GM18508 (cell line): ENCODE measurements around the gene RNASE4.
"Not testable (repeated sequence)": the region's sequence is repeated elsewhere in the genome, so short reads cannot be mapped to it uniquely, and the experiment has no call there.

ENCODE experiments used
- ATAC-seq: cut with Tn5 transposase; IDR thresholded peaks from one replicate; pipeline ENCODE4 v1.9.1; 2021; ENCODE audit warnings: moderate number of reproducible peaks; ENCODE audit not compliant: insufficient read depth, unreplicated experiment

The RNASE4 gene

DNA sequence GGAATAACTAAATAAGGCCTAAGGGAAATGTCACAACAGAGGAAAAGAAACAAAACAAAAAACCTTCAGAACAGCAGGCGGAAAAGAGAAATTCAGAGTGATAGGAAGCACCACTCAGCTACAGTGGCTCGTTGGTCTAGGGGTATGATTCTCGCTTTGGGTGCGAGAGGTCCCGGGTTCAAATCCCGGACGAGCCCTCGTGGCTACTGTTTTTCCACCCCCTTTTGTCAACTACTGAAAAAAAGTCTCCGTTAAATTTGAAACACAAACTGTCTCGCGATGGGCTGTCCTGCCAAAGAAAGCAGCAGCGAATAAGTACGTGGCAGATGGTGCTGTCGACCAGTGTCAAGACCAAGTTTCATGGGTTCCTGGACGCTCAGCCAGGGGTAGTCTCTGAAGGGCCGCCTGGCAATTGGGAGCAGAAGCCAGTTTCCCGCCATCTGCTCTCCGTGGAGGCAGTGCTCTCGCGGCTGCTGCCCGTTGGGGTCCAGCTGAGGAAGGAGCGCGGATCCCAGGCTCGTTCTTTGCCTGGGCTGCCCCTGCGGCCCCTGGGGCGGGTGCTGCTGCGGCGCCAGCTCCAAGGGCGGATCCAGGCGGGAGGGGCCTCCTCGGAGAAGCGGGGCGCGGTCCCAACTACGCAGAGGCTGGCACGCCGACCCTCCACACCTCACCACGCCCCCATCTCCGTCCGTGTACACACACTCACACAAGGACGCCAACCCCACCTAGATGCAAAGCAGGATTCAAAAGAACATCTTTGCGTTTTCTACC is at the start of gene RNASE4:
Gene RNASE4 (plus strand): TSS at position 670 of the 771 bp plus-strand sequence. CDS start 14,812 bp downstream, outside the sequence.
- ATAC-seq: no peak

DNA sequence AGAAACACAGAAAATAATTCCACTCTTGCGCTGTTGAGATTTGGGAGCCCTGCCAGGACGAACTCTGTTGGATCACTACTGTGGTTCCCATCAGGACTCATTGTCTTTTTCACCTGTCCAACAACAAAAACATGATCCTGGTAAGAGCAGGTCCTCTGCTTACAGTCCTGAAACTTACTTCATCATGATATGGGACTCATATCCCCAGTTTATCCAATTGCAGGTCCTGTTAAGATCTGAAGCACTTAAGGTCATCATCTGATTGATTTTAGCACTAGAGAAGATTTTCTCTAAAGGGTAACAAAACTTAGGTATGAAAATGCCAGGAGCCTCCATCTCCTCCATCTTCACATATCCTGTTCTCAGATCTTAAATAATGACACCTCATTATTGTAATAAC is 42.8 kb upstream of the RNASE4 start, which contains the start of gene OR6S1:
Gene OR6S1 (minus strand): TSS at position 101 of the 400 bp plus-strand sequence. CDS start 0 bp downstream, at position 101.
- ATAC-seq: no peak

DNA sequence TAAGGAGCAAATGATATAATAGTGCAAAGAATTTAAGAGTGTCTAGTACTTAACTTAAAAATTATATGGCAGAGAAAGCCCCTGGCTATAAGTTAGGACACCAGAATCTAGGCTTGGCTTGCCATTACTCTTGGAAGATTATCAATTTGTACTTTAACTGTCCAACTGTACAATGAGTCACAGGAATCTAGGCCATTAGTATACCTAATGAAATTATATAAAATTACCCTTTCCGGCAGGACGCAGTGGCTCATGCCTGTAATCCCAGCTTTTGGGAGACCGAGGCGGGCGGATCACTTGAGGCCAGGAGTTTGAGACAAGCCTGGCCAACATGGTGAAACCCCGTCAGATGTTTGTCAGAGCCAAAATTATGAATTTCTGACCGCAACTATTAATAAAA is 42.2 kb upstream of the RNASE4 start:
- no peak for ATAC-seq

DNA sequence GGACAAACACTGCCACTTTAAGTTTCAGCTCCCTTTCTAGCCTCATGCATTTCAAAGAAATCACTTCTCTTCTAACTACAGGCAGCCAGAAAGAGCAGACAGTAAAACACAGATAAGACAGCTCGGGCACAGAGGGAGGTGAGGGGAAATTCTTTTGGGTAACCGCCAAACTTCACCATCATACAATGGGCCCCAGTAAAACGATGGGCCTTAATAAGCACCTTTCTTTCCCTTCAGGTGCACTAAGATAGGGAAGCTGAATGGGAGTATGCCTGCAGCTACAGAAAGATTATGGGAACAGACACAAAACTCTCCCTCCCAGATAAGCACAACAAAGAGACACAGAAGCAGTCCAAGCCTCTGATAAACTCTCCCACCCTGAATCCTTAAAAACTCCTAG is 41.6 kb upstream of the RNASE4 start:
- ATAC-seq: not testable (repeated sequence)

DNA sequence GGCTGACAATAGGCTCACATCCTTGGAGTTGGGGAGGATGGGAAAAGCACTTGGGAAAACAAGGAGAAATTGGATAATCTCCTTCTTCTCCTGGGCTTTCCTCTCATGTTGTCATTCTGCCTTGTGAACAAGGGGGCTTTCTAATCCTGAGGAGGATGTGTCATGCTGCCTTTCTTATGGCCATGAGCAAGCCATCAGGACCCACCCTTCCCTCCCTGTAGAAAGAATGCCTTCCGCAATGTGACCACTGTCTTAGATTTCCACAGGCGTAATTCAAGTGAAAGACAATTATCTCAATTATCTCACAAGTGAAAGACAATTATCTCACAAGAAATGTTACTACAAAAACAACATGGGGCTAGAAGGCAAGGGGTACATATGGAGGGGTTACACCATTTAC is 39.8 kb upstream of the RNASE4 start:
- no peak for ATAC-seq

- no peak for ATAC-seq
Observed at GRCh38 chr14:20645481-20645880, 38.9 kb upstream of the RNASE4 start.

DNA sequence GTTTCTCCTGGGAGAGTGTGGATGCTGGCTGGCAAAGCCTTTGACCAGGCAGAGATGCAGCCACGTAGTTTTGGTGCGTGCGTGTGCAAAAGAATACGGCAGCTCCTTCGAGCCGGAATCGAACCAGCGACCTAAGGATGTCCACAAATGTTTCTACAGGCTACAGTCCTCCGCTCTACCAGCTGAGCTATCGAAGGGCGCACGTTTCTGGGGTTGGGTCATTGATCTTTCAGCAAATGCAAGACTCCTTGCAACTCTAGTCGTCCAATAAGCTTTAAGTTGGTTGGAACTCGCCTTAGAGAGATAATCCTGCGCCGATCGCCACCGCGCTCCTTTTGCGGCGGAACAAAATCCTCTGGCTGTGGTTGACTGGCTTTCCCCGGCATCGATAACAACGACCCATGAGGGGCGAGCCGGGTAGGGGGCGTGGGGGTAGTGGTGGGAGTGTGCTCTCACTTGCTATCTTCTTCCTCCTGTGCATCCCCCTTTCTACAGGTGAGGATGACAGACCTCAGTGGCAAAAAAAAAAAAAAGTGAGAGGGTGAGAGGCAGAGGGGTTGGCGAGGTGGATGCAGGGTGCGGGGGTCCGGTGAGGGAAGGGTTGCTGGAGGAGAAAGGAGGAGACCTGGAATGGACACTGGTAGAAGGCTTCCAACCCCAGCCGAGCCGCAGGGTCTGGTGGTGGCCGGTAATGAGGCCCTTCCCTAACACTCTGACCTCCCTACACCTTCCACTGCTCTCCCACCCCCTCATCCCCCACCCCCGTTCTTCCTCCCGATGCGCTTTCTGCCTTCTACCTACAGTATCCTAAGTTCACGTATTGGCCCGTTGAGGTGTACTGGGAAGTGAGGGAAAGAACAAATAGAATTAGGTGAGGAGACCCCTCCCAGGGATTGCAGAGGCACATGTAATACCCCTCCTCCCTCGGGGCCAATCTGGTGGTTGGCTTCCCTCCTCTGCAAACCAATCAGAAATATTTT is 31.1 kb upstream of the RNASE4 start:
- ATAC-seq: no peak

DNA sequence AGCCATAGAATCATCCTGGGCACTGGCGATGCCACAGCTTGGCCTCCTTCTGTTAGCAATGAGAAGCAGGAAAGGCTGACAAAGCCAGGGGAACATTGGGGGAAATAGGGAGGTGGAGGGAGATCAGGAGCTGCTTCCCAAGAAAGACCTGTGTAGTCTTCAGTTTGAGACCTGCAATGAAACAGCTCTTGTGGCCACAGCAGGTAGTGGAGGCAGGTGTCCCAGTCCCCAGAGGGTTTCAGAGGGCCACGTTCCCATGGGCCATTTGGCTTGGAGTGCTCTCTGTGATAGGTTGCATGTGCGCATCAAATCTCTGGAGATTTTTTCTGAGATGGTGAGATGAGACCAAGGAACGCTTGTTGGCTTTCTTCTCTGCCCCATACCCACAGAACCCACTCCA is 28.5 kb upstream of the RNASE4 start:
- no peak for ATAC-seq

DNA sequence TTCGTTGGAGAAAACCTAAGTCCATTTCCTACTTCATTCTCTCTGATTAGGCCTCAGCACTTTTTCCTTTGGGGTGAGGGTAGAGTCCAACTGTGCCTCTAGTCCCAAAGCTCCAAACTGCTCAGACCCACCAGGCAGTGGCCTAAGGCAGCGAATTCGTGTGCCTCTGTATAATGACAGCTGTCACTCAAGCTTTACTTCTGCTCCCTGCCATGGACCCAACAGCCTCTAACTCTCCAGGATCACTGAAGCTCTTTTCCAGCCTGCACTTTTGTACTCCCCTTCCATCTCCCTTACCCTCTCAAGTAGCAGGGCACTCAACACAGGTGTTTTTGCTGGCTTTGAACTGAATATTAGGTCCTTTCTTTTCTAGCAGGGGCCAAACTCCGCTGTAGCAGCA is 28.1 kb upstream of the RNASE4 start:
- no peak for ATAC-seq

DNA sequence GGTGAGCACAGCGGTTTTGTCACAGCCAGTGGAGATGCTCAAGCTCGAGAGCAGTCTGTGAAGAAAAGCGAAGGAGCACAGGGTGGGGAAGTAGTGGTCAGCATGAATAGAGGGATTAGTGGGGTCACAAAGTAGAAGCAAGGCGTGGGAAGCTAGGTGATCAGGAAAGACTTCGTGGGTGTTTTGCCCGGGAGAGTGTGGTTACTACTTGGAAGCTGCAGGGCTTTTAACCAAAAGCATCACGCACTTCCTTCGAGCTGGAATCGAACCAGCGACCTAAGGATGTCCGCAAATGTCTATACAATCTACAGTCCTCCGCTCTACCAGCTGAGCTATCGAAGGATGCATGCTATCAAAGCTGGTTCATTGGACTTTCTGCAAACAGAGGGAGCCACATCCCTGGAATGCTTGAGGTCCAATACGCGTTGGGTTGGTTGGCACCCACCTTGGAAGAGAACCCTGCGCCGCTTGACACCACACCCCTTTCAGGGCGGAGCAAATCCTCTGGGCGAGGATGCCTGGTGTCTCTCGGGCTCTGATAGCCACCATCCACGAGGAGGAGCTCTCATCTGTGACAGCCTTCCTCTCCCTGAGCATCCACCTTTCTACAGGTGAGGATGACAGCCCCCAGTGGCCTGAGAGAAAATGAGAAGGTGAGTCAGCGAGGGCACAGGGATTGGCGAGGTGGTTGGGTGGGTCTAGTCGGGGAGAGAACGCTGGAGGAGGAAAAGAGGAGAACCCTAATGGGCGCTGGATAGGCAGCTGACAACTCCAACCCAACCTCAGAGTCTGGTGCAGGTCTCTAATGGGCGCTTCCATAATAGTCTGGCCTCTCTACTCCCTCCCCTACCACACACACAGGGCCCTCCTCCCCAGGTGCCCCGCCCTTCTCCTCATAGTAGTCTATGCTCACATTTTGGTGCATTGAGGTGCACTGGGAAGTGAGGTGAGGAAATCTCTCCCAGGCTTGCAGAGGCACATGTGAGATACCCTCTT is 26.8 kb upstream of the RNASE4 start:
- no peak for ATAC-seq

GRCh38 chr14:20658246-20658645 is 26.1 kb upstream of the RNASE4 start:
- ATAC-seq: no peak

GRCh38 chr14:20659336-20659735 is 25.0 kb upstream of the RNASE4 start:
- ATAC-seq: no peak

DNA sequence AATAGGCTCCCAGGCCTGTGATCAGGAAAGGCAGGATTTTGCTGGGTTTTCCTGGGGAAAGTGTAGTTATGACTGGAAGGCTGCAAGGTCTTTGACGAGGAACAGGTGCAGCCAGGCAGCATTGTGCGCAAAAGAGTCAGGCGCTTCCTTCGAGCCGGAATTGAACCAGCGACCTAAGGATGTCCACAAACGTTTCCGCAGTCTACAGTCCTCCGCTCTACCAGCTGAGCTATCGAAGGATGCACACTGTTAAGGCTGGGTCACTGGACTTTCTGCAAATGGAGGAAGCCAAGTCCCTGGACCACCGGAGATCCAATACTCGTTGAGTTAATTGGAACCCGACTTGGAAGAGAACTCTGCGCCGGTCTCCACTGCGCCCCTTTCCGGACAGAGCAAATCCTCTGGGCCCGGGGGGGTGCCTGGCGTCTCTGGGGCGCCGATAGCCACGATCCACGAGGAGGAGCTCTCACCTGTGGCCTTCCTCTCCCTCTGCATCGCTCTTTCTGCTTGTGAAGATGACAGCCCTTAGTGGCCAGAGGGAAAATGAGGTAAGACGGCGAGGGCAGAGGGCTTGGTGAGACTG is 24.5 kb upstream of the RNASE4 start:
- ATAC-seq: no peak

DNA sequence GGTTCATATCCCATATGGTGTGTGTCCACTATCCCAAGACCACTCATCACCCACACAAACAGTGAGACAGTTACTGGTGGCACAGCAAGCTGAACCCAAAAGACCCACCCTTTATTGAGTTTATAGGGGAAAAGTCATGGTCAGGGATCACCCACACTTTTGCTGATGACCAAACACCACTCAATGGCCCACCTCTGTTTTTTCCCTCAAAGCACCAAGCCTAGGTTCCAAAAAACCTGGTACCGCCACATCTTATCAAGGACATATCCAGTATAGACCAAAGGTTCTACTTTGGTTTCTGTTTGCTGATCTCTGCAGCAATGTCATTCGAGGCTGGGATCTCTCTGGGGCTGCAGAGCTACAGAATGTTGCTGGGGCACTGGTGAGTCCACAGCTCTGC is 23.2 kb upstream of the RNASE4 start:
- no peak for ATAC-seq

GRCh38 chr14:20662968-20663732 is 21.2 kb upstream of the RNASE4 start:
- ATAC-seq: peak; percentile 47

GRCh38 chr14:20666400-20666961 is 17.9 kb upstream of the RNASE4 start:
- not testable (repeated sequence) for ATAC-seq

DNA sequence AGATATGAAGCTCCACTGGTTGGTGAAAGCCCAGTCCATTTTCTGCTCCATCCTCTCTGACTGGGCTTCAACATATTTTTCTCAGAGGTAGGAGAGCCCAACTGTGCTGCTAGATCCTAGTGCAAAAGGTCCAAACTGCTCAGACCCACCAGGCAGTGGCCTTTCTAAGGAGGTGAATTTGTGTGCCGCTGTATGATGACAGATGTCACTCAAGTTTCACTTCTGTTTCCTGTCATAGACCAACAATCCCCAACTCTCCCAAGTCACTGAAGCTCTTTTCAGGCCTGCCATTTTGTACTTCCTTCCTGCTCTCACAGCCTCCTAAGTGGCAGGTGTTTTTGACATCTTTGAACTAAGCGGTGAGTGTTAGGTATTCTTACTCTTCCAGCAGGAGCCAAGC is 16.4 kb upstream of the RNASE4 start:
- peak; percentile 61 for ATAC-seq

DNA sequence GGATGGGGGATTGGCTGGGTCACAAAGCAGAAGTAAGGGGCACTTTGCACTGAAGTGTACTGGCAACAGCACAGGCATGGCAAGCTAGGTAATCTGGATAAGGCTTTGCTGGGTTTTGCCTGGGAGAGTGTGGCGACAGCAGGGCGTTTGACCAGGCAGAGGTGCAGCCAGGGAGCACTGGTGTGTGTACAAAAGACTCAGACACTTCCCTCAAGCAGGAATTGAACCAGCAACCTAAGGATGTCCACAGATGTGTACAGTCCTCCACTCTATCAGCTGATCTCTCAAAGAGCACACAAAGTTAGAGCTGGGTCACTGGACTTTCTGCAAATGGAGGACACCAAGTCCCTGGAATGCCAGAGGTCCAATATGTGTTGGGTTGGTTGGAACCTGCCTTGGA is 15.4 kb upstream of the RNASE4 start:
- ATAC-seq: no peak
